NCI-H1092 treated with DMSO at 0.1 percent for 48 hours (cell line): Measurements from ENCODE around the gene PRG3.
A peak's percentile ranks its signal among the peaks of the same experiment; 100 is the strongest.
"Not testable (repeated sequence)": the region's sequence is repeated elsewhere in the genome, so short reads cannot be mapped to it uniquely, and the experiment has no call there.

Experiments used
- DNase-seq: peaks from one replicate; lab custom pipeline; 2025; lab: John Stamatoyannopoulos, UW

The PRG3 gene

GRCh38 chr11:57390535-57390934, 9.6 kb upstream of the PRG3 start, which contains the start of gene PRG2:
PRG2 (minus strand) TSS chr11:57390650; CDS start chr11:57389944, 706 bp downstream.
- no peak for DNase-seq

GRCh38 chr11:57387289-57388030, 6.5 kb upstream of the PRG3 start:
- no peak for DNase-seq

GRCh38 chr11:57386178-57386940, 5.4 kb upstream of the PRG3 start:
- no peak for DNase-seq

- DNase-seq: no peak
Observed at GRCh38 chr11:57379732-57380131, 1.2 kb downstream of the PRG3 start.

- no peak for DNase-seq
Observed at GRCh38 chr11:57378186-57378585, 2.8 kb downstream of the PRG3 start.

- no peak for DNase-seq
Observed at GRCh38 chr11:57377107-57377506, 3.8 kb downstream of the PRG3 start.

- DNase-seq: no peak
Observed at GRCh38 chr11:57376095-57377090, 4.6 kb downstream of the PRG3 start.

- DNase-seq: no peak
Observed at GRCh38 chr11:57375490-57375889, 5.5 kb downstream of the PRG3 start.

- DNase-seq: no peak
Observed at GRCh38 chr11:57374966-57375365, 6.0 kb downstream of the PRG3 start.

GRCh38 chr11:57373146-57373545, 7.8 kb downstream of the PRG3 start:
- no peak for DNase-seq

- no peak for DNase-seq
Observed at GRCh38 chr11:57370941-57371340, 10.0 kb downstream of the PRG3 start.

GRCh38 chr11:57370251-57370650, 10.7 kb downstream of the PRG3 start:
- no peak for DNase-seq

- no peak for DNase-seq
Observed at GRCh38 chr11:57368845-57369232, 12.1 kb downstream of the PRG3 start.

GRCh38 chr11:57368106-57368844, 12.7 kb downstream of the PRG3 start:
- peak; percentile 54 for DNase-seq

- no peak for DNase-seq
Observed at GRCh38 chr11:57364851-57365660, 15.9 kb downstream of the PRG3 start.

- DNase-seq: no peak
Observed at GRCh38 chr11:57363131-57364080, 17.5 kb downstream of the PRG3 start.

GRCh38 chr11:57361926-57362325, 19.0 kb downstream of the PRG3 start:
- no peak for DNase-seq

- DNase-seq: not testable (repeated sequence)
Observed at GRCh38 chr11:57361420-57361819, 19.5 kb downstream of the PRG3 start.

GRCh38 chr11:57360991-57361390, 20.0 kb downstream of the PRG3 start:
- peak; percentile 32 for DNase-seq
